ENCODE measurements around the gene COL4A2. TPM values are rescaled to one million over a fixed set of nuclear protein-coding genes. Genes with fewer than 3 reads are reported as not detected.

COL4A2 gene
- polyA plus RNA-seq, 1 experiment = 886 TPM

DNA sequence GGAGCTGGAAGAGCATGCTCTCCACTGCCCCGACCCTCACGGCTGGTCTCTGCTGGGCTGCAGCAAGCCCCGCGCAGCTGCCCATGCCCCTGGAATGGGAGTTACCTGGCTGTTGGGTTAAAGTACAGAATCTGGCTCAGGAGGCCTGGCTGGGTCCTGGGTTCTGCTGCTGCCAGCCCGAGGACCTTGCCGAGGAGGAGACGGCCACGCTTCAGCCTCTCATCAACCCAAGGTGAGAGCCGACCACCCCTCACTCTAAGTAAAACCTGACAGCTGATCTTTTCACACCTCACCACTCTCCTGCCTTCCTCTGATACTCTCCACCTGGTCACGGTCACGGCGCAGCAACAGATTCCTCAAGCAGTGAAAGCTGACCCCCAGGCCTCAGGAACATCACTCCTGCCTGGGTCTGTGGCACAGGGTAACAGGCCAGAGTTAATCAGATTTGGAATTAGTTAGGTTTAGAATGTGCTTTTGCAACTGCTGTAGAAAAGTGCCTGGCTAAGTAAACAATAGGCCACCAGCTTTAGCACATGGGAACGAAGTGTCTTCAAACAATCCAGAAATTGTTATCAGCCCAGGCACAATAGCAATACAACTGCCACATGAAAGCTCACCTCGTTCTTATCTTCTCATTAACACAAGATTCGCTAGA, 233.9 kb downstream of the COL4A2 start:
- H3K36me3 ChIP-seq (ENCODE audit: control insufficient read depth, insufficient read depth, low read length) = no peaks in the 10 kb centered on the region
- no peak for DNase-seq (ENCODE audit: low read depth)
- CTCF ChIA-PET = interaction anchor here (0.6 kb wide), 1 partner anchor 28 kb away, joined by 3 read pairs; no protein-coding TSS in a partner anchor
- no peak overlapping the region for H3K4me3 ChIP-seq (ENCODE audit: low read depth, low read length)
- TF ChIP-seq, protein P1, sequence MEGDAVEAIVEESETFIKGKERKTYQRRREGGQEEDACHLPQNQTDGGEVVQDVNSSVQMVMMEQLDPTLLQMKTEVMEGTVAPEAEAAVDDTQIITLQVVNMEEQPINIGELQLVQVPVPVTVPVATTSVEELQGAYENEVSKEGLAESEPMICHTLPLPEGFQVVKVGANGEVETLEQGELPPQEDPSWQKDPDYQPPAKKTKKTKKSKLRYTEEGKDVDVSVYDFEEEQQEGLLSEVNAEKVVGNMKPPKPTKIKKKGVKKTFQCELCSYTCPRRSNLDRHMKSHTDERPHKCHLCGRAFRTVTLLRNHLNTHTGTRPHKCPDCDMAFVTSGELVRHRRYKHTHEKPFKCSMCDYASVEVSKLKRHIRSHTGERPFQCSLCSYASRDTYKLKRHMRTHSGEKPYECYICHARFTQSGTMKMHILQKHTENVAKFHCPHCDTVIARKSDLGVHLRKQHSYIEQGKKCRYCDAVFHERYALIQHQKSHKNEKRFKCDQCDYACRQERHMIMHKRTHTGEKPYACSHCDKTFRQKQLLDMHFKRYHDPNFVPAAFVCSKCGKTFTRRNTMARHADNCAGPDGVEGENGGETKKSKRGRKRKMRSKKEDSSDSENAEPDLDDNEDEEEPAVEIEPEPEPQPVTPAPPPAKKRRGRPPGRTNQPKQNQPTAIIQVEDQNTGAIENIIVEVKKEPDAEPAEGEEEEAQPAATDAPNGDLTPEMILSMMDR (IDR thresholded peaks at IDR 0.05; ENCODE audit: insufficient read depth, low read depth, low read length) = no peak
- H3K27me3 ChIP-seq (ENCODE audit: control insufficient read depth, insufficient read depth, low read length) = no peaks in the 10 kb centered on the region
- POLR2A ChIA-PET = no interaction called here

DNA sequence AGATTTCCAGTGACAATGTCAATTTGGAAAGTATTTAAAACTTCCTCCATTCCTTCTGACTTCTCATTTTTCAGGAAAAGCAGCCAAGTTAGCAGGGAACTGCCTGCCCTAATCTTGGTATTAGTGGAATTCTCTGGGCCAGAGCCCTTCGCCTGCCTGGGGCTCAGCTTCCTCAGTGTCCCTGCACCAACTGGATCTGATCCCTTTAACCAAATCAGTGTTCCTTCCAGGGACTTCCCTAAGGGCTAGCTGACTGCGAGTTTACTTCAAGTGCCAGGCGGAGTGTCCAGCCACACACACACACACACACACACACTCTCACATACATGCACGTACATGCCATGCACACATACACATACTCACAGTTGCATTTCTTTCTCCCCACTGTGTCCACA, 234.4 kb downstream of the COL4A2 start:
- Histone ChIP-seq H3K27me3 (ENCODE audit: control insufficient read depth, insufficient read depth, low read length) (no peaks in the 10 kb centered on the region), H3K36me3 (ENCODE audit: control insufficient read depth, insufficient read depth, low read length) (no peaks in the 10 kb centered on the region), H3K4me3 (ENCODE audit: low read depth, low read length) (no peak overlapping the region)
- DNase-seq (ENCODE audit: low read depth) = no peak
- CTCF ChIA-PET = interaction anchor here (0.8 to 1.5 kb wide), 2 partner anchors 10 to 13 kb away, joined by 3 to 4 read pairs; no protein-coding TSS in a partner anchor
- TF ChIP-seq, protein P1 (IDR thresholded peaks at IDR 0.05; ENCODE audit: insufficient read depth, low read depth, low read length) = no peak
- POLR2A ChIA-PET = no interaction called here

DNA sequence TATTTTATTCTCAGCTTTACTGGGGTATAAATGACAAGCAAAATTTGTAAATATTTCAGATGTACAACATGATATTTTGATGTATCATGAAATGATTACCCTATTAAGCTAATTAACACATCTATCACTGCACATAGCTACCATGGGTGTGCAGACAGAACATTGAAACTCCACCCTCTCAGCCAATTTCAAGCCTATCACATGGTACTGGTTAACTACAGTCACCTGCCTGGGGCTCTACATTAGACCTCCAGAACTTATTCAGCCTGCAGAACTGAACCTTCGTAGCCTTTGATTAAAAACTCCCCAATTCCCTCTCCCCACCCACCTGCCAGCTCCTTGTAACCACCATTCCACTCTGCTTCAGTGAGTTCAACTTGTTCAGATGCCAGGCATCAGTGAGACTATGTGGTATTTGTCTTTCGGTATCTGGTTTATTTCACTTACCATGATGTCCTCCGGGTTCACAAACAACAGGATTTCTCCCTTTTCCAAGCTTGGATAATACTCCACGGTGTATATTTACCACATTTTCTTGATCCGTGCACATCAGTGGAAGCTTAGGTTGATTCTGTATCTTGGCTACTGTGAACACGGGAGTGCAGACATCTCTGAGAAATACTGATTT, 235.2 kb downstream of the COL4A2 start:
- no peaks in the 10 kb centered on the region for H3K36me3 ChIP-seq (ENCODE audit: control insufficient read depth, insufficient read depth, low read length)
- no peak for DNase-seq (ENCODE audit: low read depth)
- TF ChIP-seq, protein P1 (IDR thresholded peaks at IDR 0.05; ENCODE audit: insufficient read depth, low read depth, low read length) = no peak
- no peaks in the 10 kb centered on the region for H3K27me3 ChIP-seq (ENCODE audit: control insufficient read depth, insufficient read depth, low read length)
- no peak overlapping the region for H3K4me3 ChIP-seq (ENCODE audit: low read depth, low read length)
- ChIA-PET POLR2A (no interaction called here), CTCF (interaction anchor here (0.8 to 1.5 kb wide), 2 partner anchors 10 to 14 kb away, joined by 3 to 4 read pairs; no protein-coding TSS in a partner anchor)

DNA sequence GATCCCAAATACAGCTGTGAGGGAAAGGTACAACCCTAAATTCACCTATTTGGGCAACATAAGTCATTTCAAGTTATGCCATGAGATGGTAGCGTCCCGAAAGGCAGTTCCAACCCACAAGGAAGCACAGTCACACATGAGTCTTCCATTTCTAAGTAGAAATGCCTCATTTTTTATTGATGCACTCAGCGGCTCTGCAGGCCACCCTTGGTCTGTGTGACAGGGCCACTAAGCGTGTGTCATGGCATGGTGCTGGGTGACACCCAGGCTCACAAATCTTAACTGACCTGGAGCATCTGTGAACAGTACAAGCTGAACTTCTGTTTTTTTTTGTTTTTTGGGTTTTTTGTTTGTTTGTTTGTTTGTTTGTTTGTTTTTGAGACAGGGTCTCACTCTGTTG, 239.3 kb downstream of the COL4A2 start:
- H3K27me3 ChIP-seq (ENCODE audit: control insufficient read depth, insufficient read depth, low read length) = no peaks in the 10 kb centered on the region
- H3K4me3 ChIP-seq (ENCODE audit: low read depth, low read length) = no peak overlapping the region
- CTCF ChIA-PET = no interaction called here
- H3K36me3 ChIP-seq (ENCODE audit: control insufficient read depth, insufficient read depth, low read length) = no peaks in the 10 kb centered on the region
- TF ChIP-seq, protein P1 (IDR thresholded peaks at IDR 0.05; ENCODE audit: insufficient read depth, low read depth, low read length) = no peak
- no peak for DNase-seq (ENCODE audit: low read depth)
- POLR2A ChIA-PET = no interaction called here

DNA sequence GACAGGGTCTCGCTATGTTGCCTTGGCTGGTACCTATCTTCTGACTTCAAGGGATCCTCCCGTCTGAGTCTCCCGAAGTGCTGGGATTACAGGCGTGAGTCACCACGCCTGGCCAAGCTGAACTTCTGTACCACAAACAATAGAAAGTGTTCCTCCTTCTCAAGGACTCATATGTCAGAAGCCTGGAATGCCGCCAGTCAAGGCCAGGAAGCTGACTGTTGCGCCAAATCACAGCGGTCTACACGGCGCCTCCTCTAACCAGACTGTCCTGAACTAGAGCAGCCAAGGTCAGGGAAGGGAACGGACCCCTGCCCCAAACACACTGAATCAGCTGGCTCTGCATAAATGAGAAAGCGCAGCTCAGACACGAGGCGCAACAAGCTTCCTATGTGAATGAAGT, 239.8 kb downstream of the COL4A2 start:
- H3K36me3 ChIP-seq (ENCODE audit: control insufficient read depth, insufficient read depth, low read length) = no peaks in the 10 kb centered on the region
- peak; percentile 19 for DNase-seq (ENCODE audit: low read depth)
- TF ChIP-seq, protein P1 (IDR thresholded peaks at IDR 0.05; ENCODE audit: insufficient read depth, low read depth, low read length) = no peak
- ChIA-PET POLR2A (no interaction called here), CTCF (no interaction called here)
- H3K4me3 ChIP-seq (ENCODE audit: low read depth, low read length) = no peak overlapping the region
- no peaks in the 10 kb centered on the region for H3K27me3 ChIP-seq (ENCODE audit: control insufficient read depth, insufficient read depth, low read length)
